HepG2 (cell line): ENCODE data around the gene TNK1. TPM values are rescaled to one million over a fixed set of nuclear protein-coding genes. Genes with fewer than 3 reads are reported as not detected.

Experiments
- ARID4A ChIP-seq: sonication (generic); formaldehyde crosslinking; IDR thresholded peaks from 2 replicates; pipeline ENCODE4 v1.5.0; 2020; ENCODE audit warnings: mild to moderate bottlenecking, missing genetic modification reagents, borderline replicate concordance
- KLF6 ChIP-seq: IDR thresholded peaks from 2 replicates; pipeline ENCODE4 v1.8.0; 2016; ENCODE audit warnings: missing biosample characterization, missing genetic modification reagents
- PHF8 ChIP-seq: sonication (generic); formaldehyde crosslinking; IDR thresholded peaks from 2 replicates; pipeline ENCODE4 v1.5.0; 2020; ENCODE audit warnings: missing genetic modification reagents
- RBM39 ChIP-seq: fragments of 200-400 bp; formaldehyde crosslinking; IDR thresholded peaks from one replicate; pipeline ENCODE4 v1.6.1; 2018; ENCODE audit warnings: antibody characterized with exemption, mild to moderate bottlenecking, low read depth, low read length; ENCODE audit not compliant: poor library complexity, severe bottlenecking
- RFX3 ChIP-seq: IDR thresholded peaks from 2 replicates; pipeline ENCODE4 v1.6.1; 2016; ENCODE audit warnings: missing biosample characterization, missing genetic modification reagents
- SP5 ChIP-seq: IDR thresholded peaks from 2 replicates; pipeline ENCODE4 v1.6.1; 2016; ENCODE audit warnings: low read depth, borderline replicate concordance
- TFAP4 ChIP-seq: sonication (generic); IDR thresholded peaks from 2 replicates; pipeline ENCODE4 v1.6.1; 2016; ENCODE audit warnings: low read depth, borderline replicate concordance
- YEATS4 ChIP-seq: sonication (generic); formaldehyde crosslinking; IDR thresholded peaks from 2 replicates; pipeline ENCODE4 v1.4.0; 2020; ENCODE audit warnings: missing genetic modification reagents, borderline replicate concordance
- ZFP90 ChIP-seq: sonication (generic); formaldehyde crosslinking; IDR thresholded peaks from 2 replicates; pipeline ENCODE4 v1.8.0; 2022; ENCODE audit warnings: missing genetic modification reagents, mild to moderate bottlenecking, inconsistent platforms, borderline replicate concordance
- ZGPAT ChIP-seq: IDR thresholded peaks from 2 replicates; pipeline ENCODE4 v1.6.1; 2016; ENCODE audit warnings: mild to moderate bottlenecking
- ZNF546 ChIP-seq: sonication (generic); formaldehyde crosslinking; conservative IDR thresholded peaks from 2 replicates; pipeline ENCODE4 v1.8.1; 2023; ENCODE audit warnings: mild to moderate bottlenecking, missing genetic modification reagents
- ZNF704 ChIP-seq: sonication (generic); formaldehyde crosslinking; IDR thresholded peaks from 2 replicates; pipeline ENCODE4 v1.8.1; 2023; ENCODE audit warnings: mild to moderate bottlenecking, inconsistent platforms, moderate library complexity, missing genetic modification reagents, borderline replicate concordance
- ZNF879 ChIP-seq: sonication (generic); formaldehyde crosslinking; IDR thresholded peaks from 2 replicates; pipeline ENCODE4 v1.8.1; 2023; ENCODE audit warnings: missing genetic modification reagents
- polyA plus RNA-seq, 8 experiments: library from polyadenylated mRNA; depleted of rRNA in 3 of 8; stranded (reverse) in 7 of 8; unstranded in 1 of 8; fragments of >200 nt; fragmentation: Illumina TruSeq in 4 of 8; extraction: Trizol in 4 of 8; gene quantifications; 2 replicates each; pipeline versions ENCODE4 v1.2.1 to v1.2.3, GENCODE V29; 2011 to 2016; ENCODE audit warnings: low read depth in 4 of 8, missing spikeins in 1 of 8, mixed read lengths in 1 of 8; ENCODE audit not compliant: insufficient read depth in 1 of 8
- total RNA-seq, 5 experiments: library from RNA; depleted of rRNA; stranded (reverse); fragments of >200 nt; fragmentation: Illumina TruSeq; extraction: Trizol; gene quantifications; 2 replicates each; pipeline ENCODE4 v1.2.3, GENCODE V29; 2016; ENCODE audit warnings: low read depth in 1 of 5
- TF ChIP-seq, protein P1 (sequence below): sonication (generic); formaldehyde crosslinking; IDR thresholded peaks from 2 replicates; pipeline ENCODE4 v1.4.0; 2020; ENCODE audit warnings: mild to moderate bottlenecking, missing genetic modification reagents
- TF ChIP-seq, protein P2 (sequence below): sonication (generic); formaldehyde crosslinking; IDR thresholded peaks from 2 replicates; pipeline ENCODE4 v1.8.0; 2022; ENCODE audit warnings: mild to moderate bottlenecking, missing genetic modification reagents, borderline replicate concordance

TNK1 gene
- total and polyA plus RNA-seq, 2 of the 13 experiments (the other 11 are each of a cell fraction or from before 2014, with no cell fraction given), result 2.0 to 3.5 TPM

- TF ChIP-seq, protein P1, sequence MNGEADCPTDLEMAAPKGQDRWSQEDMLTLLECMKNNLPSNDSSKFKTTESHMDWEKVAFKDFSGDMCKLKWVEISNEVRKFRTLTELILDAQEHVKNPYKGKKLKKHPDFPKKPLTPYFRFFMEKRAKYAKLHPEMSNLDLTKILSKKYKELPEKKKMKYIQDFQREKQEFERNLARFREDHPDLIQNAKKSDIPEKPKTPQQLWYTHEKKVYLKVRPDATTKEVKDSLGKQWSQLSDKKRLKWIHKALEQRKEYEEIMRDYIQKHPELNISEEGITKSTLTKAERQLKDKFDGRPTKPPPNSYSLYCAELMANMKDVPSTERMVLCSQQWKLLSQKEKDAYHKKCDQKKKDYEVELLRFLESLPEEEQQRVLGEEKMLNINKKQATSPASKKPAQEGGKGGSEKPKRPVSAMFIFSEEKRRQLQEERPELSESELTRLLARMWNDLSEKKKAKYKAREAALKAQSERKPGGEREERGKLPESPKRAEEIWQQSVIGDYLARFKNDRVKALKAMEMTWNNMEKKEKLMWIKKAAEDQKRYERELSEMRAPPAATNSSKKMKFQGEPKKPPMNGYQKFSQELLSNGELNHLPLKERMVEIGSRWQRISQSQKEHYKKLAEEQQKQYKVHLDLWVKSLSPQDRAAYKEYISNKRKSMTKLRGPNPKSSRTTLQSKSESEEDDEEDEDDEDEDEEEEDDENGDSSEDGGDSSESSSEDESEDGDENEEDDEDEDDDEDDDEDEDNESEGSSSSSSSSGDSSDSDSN, result peak; percentile 32; the same call in 1 of the 2 replicates
- TF ChIP-seq RFX3 (CRISPR knock-in tag) (no peak), ZFP90 (CRISPR knock-in tag) (peak; percentile 36; the same call in 1 of the 2 replicates), ZNF704 (CRISPR knock-in tag) (no peak), YEATS4 (CRISPR knock-in tag) (0 out of 2 replicates have a peak, but pooled peaks have one; percentile 27), KLF6 (CRISPR knock-in tag) (0 out of 2 replicates have a peak, but pooled peaks have one; percentile 40), ZNF879 (CRISPR knock-in tag) (0 out of 2 replicates have a peak, but pooled peaks have one; percentile 57), RBM39 (no peak), TFAP4 (peak; percentile 23; the same call in 1 of the 2 replicates), ARID4A (CRISPR knock-in tag) (peak; percentile 83), ZNF546 (CRISPR knock-in tag) (0 out of 2 replicates have a peak, but pooled peaks have one; percentile 35), PHF8 (CRISPR knock-in tag) (peak; percentile 72), SP5 (CRISPR knock-in tag) (peak; percentile 63; the same call in 1 of the 2 replicates), ZGPAT (CRISPR knock-in tag) (peak; percentile 42; the same call in 1 of the 2 replicates)
- TF ChIP-seq, protein P2, sequence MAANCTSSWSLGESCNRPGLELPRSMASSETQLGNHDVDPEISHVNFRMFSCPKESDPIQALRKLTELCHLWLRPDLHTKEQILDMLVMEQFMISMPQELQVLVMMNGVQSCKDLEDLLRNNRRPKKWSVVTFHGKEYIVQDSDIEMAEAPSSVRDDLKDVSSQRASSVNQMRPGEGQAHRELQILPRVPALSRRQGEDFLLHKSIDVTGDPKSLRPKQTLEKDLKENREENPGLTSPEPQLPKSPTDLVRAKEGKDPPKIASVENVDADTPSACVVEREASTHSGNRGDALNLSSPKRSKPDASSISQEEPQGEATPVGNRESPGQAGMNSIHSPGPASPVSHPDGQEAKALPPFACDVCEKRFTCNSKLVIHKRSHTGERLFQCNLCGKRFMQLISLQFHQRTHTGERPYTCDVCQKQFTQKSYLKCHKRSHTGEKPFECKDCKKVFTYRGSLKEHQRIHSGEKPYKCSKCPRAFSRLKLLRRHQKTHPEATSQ (CRISPR knock-in tag), result no peak
Observed at GRCh38 chr17:7380855-7381683, at the start of gene TNK1 (continued).
